Loucy (cell line): ENCODE results near the gene PTPRT.

Source experiments
- H2AFZ ChIP-seq: fragments of 200-600 bp; sonication (generic); 2 replicates; pipeline ENCODE4 v1.6.0; 2016; ENCODE audit warnings: antibody characterized with exemption, mild to moderate bottlenecking, low read length, moderate library complexity
- H3F3A ChIP-seq: fragments of 200-600 bp; 2 replicates; pipeline ENCODE4 v1.6.0; 2016; ENCODE audit warnings: antibody characterized with exemption, low read depth, mild to moderate bottlenecking
- H3K27me3 ChIP-seq: fragments of 200-600 bp; sonication (generic); 2 replicates; pipeline ENCODE4 v1.6.1; 2014; ENCODE audit warnings: low read length, mild to moderate bottlenecking; ENCODE audit not compliant: insufficient read depth, poor library complexity, severe bottlenecking
- H3K36me3 ChIP-seq: fragments of 200-600 bp; sonication (generic); 2 replicates; pipeline ENCODE4 v1.6.1; 2016; ENCODE audit warnings: low read length; ENCODE audit not compliant: insufficient read depth
- H3K4me1 ChIP-seq: fragments of 200-600 bp; sonication (generic); 2 replicates; pipeline ENCODE4 v1.5.1; 2014; ENCODE audit warnings: low read length, mild to moderate bottlenecking; ENCODE audit not compliant: insufficient read depth, poor library complexity, severe bottlenecking
- H3K4me2 ChIP-seq: fragments of 200-600 bp; sonication (generic); 2 replicates; pipeline ENCODE4 v1.6.0; 2014; ENCODE audit warnings: antibody characterized with exemption, low read length, low read depth, mild to moderate bottlenecking; ENCODE audit not compliant: poor library complexity, severe bottlenecking
- H3K4me3 ChIP-seq: fragments of 200-600 bp; sonication (generic); 2 replicates; pipeline ENCODE4 v1.5.1; 2014; ENCODE audit warnings: low read length, mild to moderate bottlenecking, mixed read lengths; ENCODE audit not compliant: poor library complexity, severe bottlenecking
- H3K79me2 ChIP-seq: fragments of 200-600 bp; sonication (generic); 2 replicates; pipeline ENCODE4 v1.6.1; 2014; ENCODE audit warnings: low read length; ENCODE audit not compliant: insufficient read depth
- H3K9ac ChIP-seq: fragments of 200-600 bp; sonication (generic); 2 replicates; pipeline ENCODE4 v1.6.0; 2014; ENCODE audit warnings: mild to moderate bottlenecking, low read depth, low read length, moderate library complexity; ENCODE audit not compliant: poor library complexity, severe bottlenecking
- H3K9me2 ChIP-seq: fragments of 200-600 bp; sonication (generic); replicated peaks from 2 replicates; pipeline ENCODE4 v1.6.1; 2016; ENCODE audit warnings: low read depth, low read length, mixed read lengths
- H3K9me3 ChIP-seq: fragments of 200-600 bp; sonication (generic); 2 replicates; pipeline ENCODE4 v1.6.1; 2014; ENCODE audit warnings: mild to moderate bottlenecking, antibody characterized with exemption, low read length, low read depth; ENCODE audit not compliant: insufficient read depth
- H4K20me1 ChIP-seq: fragments of 200-600 bp; sonication (generic); 2 replicates; pipeline ENCODE4 v1.6.0; 2014; ENCODE audit warnings: antibody characterized with exemption, low read length, mild to moderate bottlenecking; ENCODE audit not compliant: insufficient read depth, poor library complexity, severe bottlenecking
- EZH2phosphoT487 ChIP-seq: fragments of 200-600 bp; IDR thresholded peaks from 2 replicates; pipeline ENCODE4 v1.6.1; 2018; ENCODE audit warnings: antibody characterized with exemption, mild to moderate bottlenecking, moderate library complexity, borderline replicate concordance
- TF ChIP-seq, protein P1 (sequence below): fragments of 200-600 bp; sonication (generic); conservative IDR thresholded peaks from 2 replicates; pipeline ENCODE4 v1.5.1; 2014; ENCODE audit warnings: mild to moderate bottlenecking, antibody characterized with exemption, low read length

Gene PTPRT

DNA sequence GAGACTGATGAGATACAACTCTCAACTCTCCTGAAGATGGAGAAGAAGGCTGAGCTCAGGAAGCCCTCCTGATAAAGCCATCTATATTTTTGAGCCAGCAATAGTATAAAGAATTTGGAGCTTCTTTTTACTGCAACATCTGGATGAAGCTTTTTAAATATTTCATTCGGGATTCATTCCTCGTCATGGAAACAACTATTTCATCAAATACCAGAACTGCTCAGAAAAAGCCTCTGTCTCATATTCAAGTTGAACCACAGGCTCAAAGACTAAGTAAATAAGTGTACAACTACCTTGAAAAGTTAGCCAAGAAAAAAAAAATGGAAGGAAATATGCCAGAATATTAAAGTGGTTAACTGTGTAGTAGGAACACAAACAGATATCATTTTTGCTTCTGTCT is 37.8 kb downstream of the PTPRT start:
- Histone ChIP-seq H3K27me3 (no peaks in the 10 kb centered on the region), H4K20me1 (no peaks in the 10 kb centered on the region), H3K79me2 (no peaks in the 10 kb centered on the region), H3K9me2 (no peaks in the 10 kb centered on the region), H3K4me1 (no peaks in the 10 kb centered on the region), H3K4me2 (no peak overlapping the region), H3K9ac (no peak overlapping the region), H3K4me3 (no peak overlapping the region), H3K36me3 (no peaks in the 10 kb centered on the region), H3F3A (no peaks in the 10 kb centered on the region), H2AFZ (no peak overlapping the region), H3K9me3 (no peaks in the 10 kb centered on the region)
- TF ChIP-seq EZH2phosphoT487: no peak
- TF ChIP-seq, protein P1, sequence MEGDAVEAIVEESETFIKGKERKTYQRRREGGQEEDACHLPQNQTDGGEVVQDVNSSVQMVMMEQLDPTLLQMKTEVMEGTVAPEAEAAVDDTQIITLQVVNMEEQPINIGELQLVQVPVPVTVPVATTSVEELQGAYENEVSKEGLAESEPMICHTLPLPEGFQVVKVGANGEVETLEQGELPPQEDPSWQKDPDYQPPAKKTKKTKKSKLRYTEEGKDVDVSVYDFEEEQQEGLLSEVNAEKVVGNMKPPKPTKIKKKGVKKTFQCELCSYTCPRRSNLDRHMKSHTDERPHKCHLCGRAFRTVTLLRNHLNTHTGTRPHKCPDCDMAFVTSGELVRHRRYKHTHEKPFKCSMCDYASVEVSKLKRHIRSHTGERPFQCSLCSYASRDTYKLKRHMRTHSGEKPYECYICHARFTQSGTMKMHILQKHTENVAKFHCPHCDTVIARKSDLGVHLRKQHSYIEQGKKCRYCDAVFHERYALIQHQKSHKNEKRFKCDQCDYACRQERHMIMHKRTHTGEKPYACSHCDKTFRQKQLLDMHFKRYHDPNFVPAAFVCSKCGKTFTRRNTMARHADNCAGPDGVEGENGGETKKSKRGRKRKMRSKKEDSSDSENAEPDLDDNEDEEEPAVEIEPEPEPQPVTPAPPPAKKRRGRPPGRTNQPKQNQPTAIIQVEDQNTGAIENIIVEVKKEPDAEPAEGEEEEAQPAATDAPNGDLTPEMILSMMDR: no peak

DNA sequence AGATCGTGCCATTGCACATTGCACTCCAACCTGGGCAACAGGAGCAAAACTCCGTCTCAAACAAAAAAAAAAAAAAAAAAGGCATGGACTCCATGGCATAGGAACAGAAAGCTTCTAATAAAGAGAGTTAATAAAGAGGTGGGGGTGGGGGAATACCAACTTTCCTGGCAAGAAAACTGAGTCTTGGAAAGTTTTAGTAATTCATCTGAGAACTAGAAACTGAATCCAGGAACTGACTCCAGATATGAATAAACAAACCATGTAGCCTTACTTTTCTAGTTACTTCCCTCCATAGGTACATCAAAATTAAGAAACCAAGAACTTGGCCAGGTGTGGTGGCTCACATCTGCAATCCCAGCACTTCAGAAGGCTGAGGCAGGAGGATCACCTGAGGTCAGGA is 38.5 kb downstream of the PTPRT start:
- H3K79me2 ChIP-seq: no peaks in the 10 kb centered on the region
- no peaks in the 10 kb centered on the region for H3K9me3 ChIP-seq
- no peak overlapping the region for H3K9ac ChIP-seq
- no peak for TF ChIP-seq EZH2phosphoT487
- TF ChIP-seq, protein P1: no peak
- no peak overlapping the region for H3K4me2 ChIP-seq
- H3K4me1 ChIP-seq: no peaks in the 10 kb centered on the region
- H3K4me3 ChIP-seq: no peak overlapping the region
- no peaks in the 10 kb centered on the region for H3K27me3 ChIP-seq
- no peaks in the 10 kb centered on the region for H4K20me1 ChIP-seq
- no peaks in the 10 kb centered on the region for H3F3A ChIP-seq
- no peaks in the 10 kb centered on the region for H3K36me3 ChIP-seq
- no peaks in the 10 kb centered on the region for H3K9me2 ChIP-seq
- no peak overlapping the region for H2AFZ ChIP-seq

DNA sequence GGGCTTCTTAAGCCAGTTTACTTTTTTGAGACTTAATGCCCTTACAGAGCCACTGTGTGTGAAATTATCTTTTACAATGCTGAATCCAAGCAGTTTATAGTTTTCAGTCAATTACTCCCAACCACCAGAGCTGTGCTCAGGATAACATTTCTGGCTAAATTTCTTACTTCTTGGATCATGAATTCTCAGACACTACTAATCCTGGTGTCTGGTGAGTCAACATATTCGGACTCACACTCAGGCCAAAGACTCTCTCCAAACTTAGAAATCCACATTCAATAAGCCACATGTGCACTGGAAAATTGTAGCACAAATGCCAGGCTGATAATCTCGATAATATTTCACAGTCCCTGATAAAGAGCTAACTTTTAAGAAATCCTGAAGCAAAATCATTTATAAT is 49.0 kb downstream of the PTPRT start:
- H3K9ac ChIP-seq: no peak overlapping the region
- no peaks in the 10 kb centered on the region for H3K36me3 ChIP-seq
- H3K9me2 ChIP-seq: no peaks in the 10 kb centered on the region
- H3K27me3 ChIP-seq: no peaks in the 10 kb centered on the region
- no peaks in the 10 kb centered on the region for H3F3A ChIP-seq
- H3K79me2 ChIP-seq: no peaks in the 10 kb centered on the region
- no peak overlapping the region for H3K4me2 ChIP-seq
- H3K9me3 ChIP-seq: no peaks in the 10 kb centered on the region
- TF ChIP-seq EZH2phosphoT487: no peak
- TF ChIP-seq, protein P1: no peak
- H3K4me1 ChIP-seq: no peaks in the 10 kb centered on the region
- no peak overlapping the region for H2AFZ ChIP-seq
- no peak overlapping the region for H3K4me3 ChIP-seq
- H4K20me1 ChIP-seq: no peaks in the 10 kb centered on the region
